Measurements from ENCODE around the gene CTBP2. TPM values are rescaled to one million over a fixed set of nuclear protein-coding genes. Genes with fewer than 3 reads are reported as not detected.
"Not testable (repeated sequence)": the region's sequence is repeated elsewhere in the genome, so short reads cannot be mapped to it uniquely, and the experiment has no call there.

CTBP2 gene
- total and polyA plus RNA-seq, 2 donors from 2014 or later = 33.1 to 111 TPM

DNA sequence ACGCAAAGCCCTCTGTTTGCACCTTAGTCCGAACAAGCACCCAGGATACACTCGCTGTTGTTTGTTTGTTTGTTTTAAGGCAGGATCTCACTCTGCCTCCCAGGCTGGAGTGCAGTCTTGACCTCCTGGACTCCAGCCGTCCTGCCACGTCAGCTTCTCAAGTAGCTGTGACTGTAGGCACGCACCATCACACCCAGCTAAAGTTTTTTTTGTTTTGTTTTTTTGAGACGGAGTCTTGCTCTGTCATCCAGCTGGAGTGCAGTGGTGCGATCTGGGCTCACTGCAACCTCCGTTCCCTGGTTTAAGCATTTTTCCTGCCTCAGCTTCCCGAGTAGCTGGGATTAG lies 76.8 kb downstream of the CTBP2 start:
- Histone ChIP-seq H3K27ac (ENCODE audit: low read depth in 2 of 2, low read length in 2 of 2) (peak overlapping the region; percentile 92 to 95), H3K4me3 (ENCODE audit: low read length in 3 of 3) (peak overlapping the region in 1 of 3 donors; percentile 17), H3K9ac (ENCODE audit: low read length in 3 of 3) (peak overlapping the region in 2 of 3 donors; percentile 23 to 39), H3K27me3 (ENCODE audit: control insufficient read depth, insufficient read depth, low read length) (no peaks in the 10 kb centered on the region), H3K4me1 (ENCODE audit: control insufficient read depth in 2 of 3, insufficient read depth in 2 of 3, low read depth in 1 of 3, low read length in 3 of 3) (peaks cover 3 to 55% (median 41%) of the 10 kb centered on the region in 3 donors), H3K36me3 (ENCODE audit: control insufficient read depth in 2 of 3, insufficient read depth in 3 of 3, low read length in 3 of 3) (peaks cover 0 to 9% (median 6%) of the 10 kb centered on the region in 3 donors), H3K9me3 (ENCODE audit: control insufficient read depth in 2 of 3, insufficient read depth in 1 of 3, low read length in 3 of 3) (no peaks in the 10 kb centered on the region)
- DNase-seq = peak in 4 of 5 donors; percentile 50 to 91 (median 70)
- no peak for FAIRE-seq
- no peak for TF ChIP-seq CTCF (IDR thresholded peaks at IDR 0.05; ENCODE audit: borderline replicate concordance, extremely low read depth, insufficient read depth)
- intact Hi-C loops (cut with DNase I) = no loop called here

DNA sequence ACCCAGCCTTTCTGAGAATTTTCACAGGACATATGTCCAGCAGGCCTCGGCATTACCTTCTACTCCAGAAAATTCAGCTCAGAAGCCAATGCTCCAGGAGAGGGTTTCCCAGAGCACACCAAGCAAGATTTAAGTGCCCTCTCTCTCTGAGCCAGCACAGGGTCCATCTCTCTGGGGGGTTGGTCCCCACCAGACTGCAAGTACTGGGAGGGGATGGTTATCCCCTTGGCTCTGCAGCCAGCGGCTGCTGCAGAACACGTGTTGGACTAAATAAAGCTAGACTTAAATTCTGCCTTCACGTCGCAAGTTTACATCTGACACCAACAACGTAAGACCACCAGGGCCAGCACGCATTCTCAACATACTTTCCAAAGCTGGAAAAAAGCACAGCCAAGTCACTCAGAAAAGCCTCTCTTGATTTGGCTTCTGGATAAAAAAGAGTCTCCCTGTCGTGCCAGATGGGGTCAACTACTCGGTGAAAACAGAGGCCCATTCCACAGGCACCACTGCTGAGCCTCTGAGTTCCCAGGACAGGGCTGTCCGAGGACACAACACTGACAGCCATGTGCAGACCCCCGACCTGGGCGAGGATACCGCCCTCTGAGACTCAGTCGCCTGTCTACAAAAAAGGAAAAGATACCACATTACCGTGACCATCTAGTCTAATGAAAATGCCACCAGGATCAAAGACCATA lies 77.3 kb downstream of the CTBP2 start:
- Histone ChIP-seq H3K36me3 (ENCODE audit: control insufficient read depth in 2 of 3, insufficient read depth in 3 of 3, low read length in 3 of 3) (peaks cover 0 to 6% (median 5%) of the 10 kb centered on the region in 3 donors), H3K27me3 (ENCODE audit: control insufficient read depth, insufficient read depth, low read length) (no peaks in the 10 kb centered on the region), H3K4me3 (ENCODE audit: low read length in 3 of 3) (peak overlapping the region in 1 of 3 donors; percentile 17), H3K27ac (ENCODE audit: low read depth in 2 of 2, low read length in 2 of 2) (peak overlapping the region; percentile 92 to 95), H3K4me1 (ENCODE audit: control insufficient read depth in 2 of 3, insufficient read depth in 2 of 3, low read depth in 1 of 3, low read length in 3 of 3) (peaks cover 3 to 55% (median 41%) of the 10 kb centered on the region in 3 donors), H3K9ac (ENCODE audit: low read length in 3 of 3) (peak overlapping the region in 2 of 3 donors; percentile 23 to 39), H3K9me3 (ENCODE audit: control insufficient read depth in 2 of 3, insufficient read depth in 1 of 3, low read length in 3 of 3) (no peaks in the 10 kb centered on the region)
- FAIRE-seq (no peak), DNase-seq (peak in 1 of 5 donors; percentile 48)
- intact Hi-C loops (cut with DNase I) = no loop called here
- no peak for TF ChIP-seq CTCF (IDR thresholded peaks at IDR 0.05; ENCODE audit: borderline replicate concordance, extremely low read depth, insufficient read depth)

DNA sequence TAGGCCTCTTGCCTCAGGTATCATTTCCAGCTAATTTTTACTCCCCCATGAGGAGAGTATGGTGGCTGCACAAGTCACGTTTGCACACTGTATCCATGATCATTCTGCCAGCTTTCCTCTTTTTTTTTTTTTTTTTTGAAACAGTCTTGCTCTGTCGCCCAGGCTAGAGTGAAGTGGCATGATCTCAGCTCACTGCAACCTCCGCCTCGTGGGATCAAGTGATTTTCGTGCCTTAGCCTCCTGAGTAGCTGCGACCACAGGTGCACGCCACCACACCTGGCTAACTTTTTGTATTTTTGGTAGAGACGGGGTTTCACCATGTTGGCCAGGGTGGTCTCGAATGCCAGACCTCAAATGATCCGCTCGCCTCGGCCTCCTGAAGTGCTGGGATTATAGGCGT lies 77.9 kb downstream of the CTBP2 start:
- H3K27me3 ChIP-seq (ENCODE audit: control insufficient read depth, insufficient read depth, low read length); DNase-seq; H3K4me3 ChIP-seq (ENCODE audit: low read length in 3 of 3); H3K9me3 ChIP-seq (ENCODE audit: control insufficient read depth in 2 of 3, insufficient read depth in 1 of 3, low read length in 3 of 3); intact Hi-C loops (cut with DNase I); FAIRE-seq; H3K36me3 ChIP-seq (ENCODE audit: control insufficient read depth in 2 of 3, insufficient read depth in 3 of 3, low read length in 3 of 3): not testable (repeated sequence)
- H3K27ac ChIP-seq (ENCODE audit: low read depth in 2 of 2, low read length in 2 of 2) = peak overlapping the region; percentile 92 to 95
- peak overlapping the region in 1 of 3 donors; percentile 23 for H3K9ac ChIP-seq (ENCODE audit: low read length in 3 of 3)
- peaks cover 3 to 55% (median 41%) of the 10 kb centered on the region in 3 donors for H3K4me1 ChIP-seq (ENCODE audit: control insufficient read depth in 2 of 3, insufficient read depth in 2 of 3, low read depth in 1 of 3, low read length in 3 of 3)

GRCh38 chr10:125081931-125082330 lies 78.4 kb downstream of the CTBP2 start:
- Histone ChIP-seq H3K9ac (ENCODE audit: low read length in 3 of 3) (peak overlapping the region in 1 of 3 donors; percentile 32), H3K36me3 (ENCODE audit: control insufficient read depth in 2 of 3, insufficient read depth in 3 of 3, low read length in 3 of 3) (peaks cover 0 to 2% (median 0%) of the 10 kb centered on the region in 3 donors)

More at GRCh38 chr10:125081931-125082330, 78.4 kb downstream of the CTBP2 start:
- intact Hi-C loops (cut with DNase I) = no loop called here
- no peak for FAIRE-seq
- peak in 1 of 5 donors; percentile 85 for DNase-seq
- Histone ChIP-seq H3K4me1 (ENCODE audit: control insufficient read depth in 2 of 3, insufficient read depth in 2 of 3, low read depth in 1 of 3, low read length in 3 of 3) (peaks cover 5 to 55% (median 41%) of the 10 kb centered on the region in 3 donors), H3K27ac (ENCODE audit: low read depth in 2 of 2, low read length in 2 of 2) (peak overlapping the region; percentile 92 to 95), H3K4me3 (ENCODE audit: low read length in 3 of 3) (no peak overlapping the region), H3K27me3 (ENCODE audit: control insufficient read depth, insufficient read depth, low read length) (no peaks in the 10 kb centered on the region), H3K9me3 (ENCODE audit: control insufficient read depth in 2 of 3, insufficient read depth in 1 of 3, low read length in 3 of 3) (no peaks in the 10 kb centered on the region)
- no peak for TF ChIP-seq CTCF (IDR thresholded peaks at IDR 0.05; ENCODE audit: borderline replicate concordance, extremely low read depth, insufficient read depth)

Data from kidney (tissue), 14 donors.